Epithelial cell of proximal tubule (primary cell): ENCODE measurements around the gene LIMS2. TPM values are rescaled to one million over a fixed set of nuclear protein-coding genes. Genes with fewer than 3 reads are reported as not detected.

Source experiments
- DNase-seq: peaks from one replicate; pipeline ENCODE4 v3.0.0-alpha.2; 2011; ENCODE audit warnings: low read depth
- H3K4me3 ChIP-seq: 2 replicates; pipeline ENCODE4 v1.5.1; 2011; ENCODE audit warnings: low read depth, mild to moderate bottlenecking, low read length
- CTCF ChIP-seq: conservative IDR thresholded peaks from 2 replicates; pipeline ENCODE4 v1.5.1; 2012; ENCODE audit warnings: low read depth, mild to moderate bottlenecking, low read length
- total RNA-seq: library from RNA; depleted of rRNA; stranded (reverse); fragments of >200 nt; gene quantifications from 2 replicates; pipeline ENCODE4 v1.2.3, GENCODE V29; 2015

LIMS2 gene
- total RNA-seq, 1 donor from 2014 or later = 1.2 TPM

GRCh38 chr2:127604986-127605385 is 70.3 kb downstream of the LIMS2 start:
- TF ChIP-seq CTCF = no peak
- no peak overlapping the region for H3K4me3 ChIP-seq
- DNase-seq = no peak

DNA sequence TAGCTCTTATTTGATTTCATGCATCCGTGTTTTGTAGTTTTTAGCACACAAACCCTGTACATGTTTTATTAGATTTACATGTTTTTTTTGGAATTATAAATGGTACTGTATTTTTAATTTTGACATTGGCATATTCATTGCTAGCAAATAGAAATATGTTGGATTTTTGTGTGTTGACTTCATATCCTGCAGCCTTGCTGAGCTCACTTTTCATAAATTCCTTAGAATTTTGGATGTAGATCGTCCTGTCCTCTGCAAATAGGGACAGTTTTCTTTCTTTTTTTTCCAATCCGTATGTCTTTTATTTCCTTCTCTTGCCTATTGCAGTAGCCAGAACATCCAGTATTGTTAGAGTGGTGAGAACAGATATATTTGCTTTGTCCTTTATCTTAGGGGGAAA is 76.1 kb downstream of the LIMS2 start:
- H3K4me3 ChIP-seq = no peak overlapping the region
- TF ChIP-seq CTCF = no peak
- no peak for DNase-seq

DNA sequence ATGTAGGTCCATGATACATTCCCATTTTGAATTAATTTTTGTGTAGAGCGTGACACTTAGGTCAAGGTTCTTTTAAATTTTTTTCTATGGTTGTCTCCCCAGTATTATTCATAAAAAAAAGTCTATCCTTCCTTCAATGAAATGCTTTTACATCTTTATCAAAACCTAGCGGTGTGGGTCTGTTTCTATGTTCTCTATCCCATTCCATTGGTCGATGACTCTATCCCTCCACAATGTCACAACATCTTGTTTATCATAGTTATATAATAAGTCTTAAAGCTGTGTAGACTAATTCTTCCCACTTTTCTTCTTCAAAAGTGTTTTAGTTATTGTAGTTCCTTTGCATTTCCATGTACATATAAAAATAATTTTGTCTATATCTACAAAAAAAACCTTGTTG is 76.6 kb downstream of the LIMS2 start:
- no peak overlapping the region for H3K4me3 ChIP-seq
- no peak for TF ChIP-seq CTCF

GRCh38 chr2:127597984-127598380 is 77.3 kb downstream of the LIMS2 start:
- TF ChIP-seq CTCF = no peak
- DNase-seq = no peak
- no peak overlapping the region for H3K4me3 ChIP-seq

More for the DNA sequence above, 76.6 kb downstream of the LIMS2 start:
- no peak for DNase-seq

- DNase-seq = no peak
- TF ChIP-seq CTCF = no peak
- H3K4me3 ChIP-seq = no peak overlapping the region
These were observed 78.0 kb downstream of the LIMS2 start for GRCh38 chr2:127597046-127597983.

- TF ChIP-seq CTCF = no peak
- H3K4me3 ChIP-seq = no peak overlapping the region
- no peak for DNase-seq
These were observed 78.9 kb downstream of the LIMS2 start for GRCh38 chr2:127596311-127597045.
